Measurements from ENCODE around the gene ANO6.
"Not testable (repeated sequence)": the region's sequence is repeated elsewhere in the genome, so short reads cannot be mapped to it uniquely, and the experiment has no call there.

Gene ANO6

DNA sequence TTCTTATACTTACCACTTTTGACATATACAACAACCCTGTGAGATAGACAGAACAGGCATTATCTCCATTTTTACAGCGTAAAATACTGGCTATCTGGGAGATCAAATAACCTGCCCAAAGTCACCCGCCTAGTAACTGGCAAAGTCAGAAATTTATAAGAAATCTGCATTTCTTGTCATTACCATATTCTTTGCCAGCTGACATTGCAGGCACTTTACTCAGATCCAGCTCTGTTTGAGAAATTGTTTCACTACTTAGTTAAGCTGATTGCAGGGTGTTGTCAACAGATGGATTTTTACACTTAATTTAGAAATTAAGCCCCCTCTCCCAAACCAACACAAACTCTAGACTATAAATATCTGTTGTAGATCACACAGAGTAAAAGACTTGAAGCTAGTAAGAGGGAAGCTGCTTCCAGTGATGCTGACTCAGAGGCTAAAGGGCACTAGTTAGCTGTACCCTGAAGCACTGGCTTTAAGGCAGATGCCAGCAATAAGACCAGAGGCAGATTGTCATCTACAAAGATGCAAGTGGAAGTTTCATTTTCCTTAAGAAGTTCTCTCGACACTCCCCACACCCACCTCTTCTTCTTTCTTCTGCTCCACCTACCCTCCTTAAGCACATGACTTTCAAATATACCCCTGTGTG lies 153.1 kb downstream of the ANO6 start:
- no peak overlapping the region for H3K4me2 ChIP-seq
- H3K9ac ChIP-seq: no peak overlapping the region
- H3K36me3 ChIP-seq: peaks cover 40% of the 10 kb centered on the region
- H3K4me1 ChIP-seq: no peaks in the 10 kb centered on the region
- no peak overlapping the region for H3K27ac ChIP-seq
- no peak for TF ChIP-seq Cebpa-rat (IDR thresholded peaks at IDR 0.05)
- H3K4me3 ChIP-seq: no peak overlapping the region
- H3K27me3 ChIP-seq: no peaks in the 10 kb centered on the region
- H3K9me3 ChIP-seq: peaks cover 29% of the 10 kb centered on the region
- no peaks in the 10 kb centered on the region for H4K20me1 ChIP-seq

DNA sequence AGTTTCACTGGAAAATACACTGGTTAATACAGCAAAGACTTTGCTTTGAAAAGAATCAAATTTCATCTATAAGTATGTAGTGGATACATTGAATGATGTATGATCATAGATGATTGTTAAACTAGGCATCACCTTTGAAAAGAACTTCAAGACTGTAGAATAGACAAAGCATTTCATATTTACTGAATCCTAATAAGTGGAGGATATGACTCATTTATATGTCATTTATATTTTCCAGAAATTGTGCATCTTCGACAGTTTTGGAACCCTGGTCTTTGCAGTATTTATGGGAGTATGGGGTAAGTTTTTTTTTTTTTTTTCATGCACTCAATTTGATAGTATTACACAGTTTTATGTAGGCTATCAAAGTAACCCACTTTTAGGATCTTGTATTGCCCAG lies 161.9 kb downstream of the ANO6 start:
- Histone ChIP-seq H3K4me2 (no peak overlapping the region), H3K4me3 (no peak overlapping the region), H3K27me3 (no peaks in the 10 kb centered on the region), H3K9me3 (no peaks in the 10 kb centered on the region), H3K4me1 (no peaks in the 10 kb centered on the region), H3K27ac (no peak overlapping the region), H3K9ac (no peak overlapping the region), H3K36me3 (peaks cover 44% of the 10 kb centered on the region), H4K20me1 (no peaks in the 10 kb centered on the region)
- no peak for TF ChIP-seq Cebpa-rat (IDR thresholded peaks at IDR 0.05)

DNA sequence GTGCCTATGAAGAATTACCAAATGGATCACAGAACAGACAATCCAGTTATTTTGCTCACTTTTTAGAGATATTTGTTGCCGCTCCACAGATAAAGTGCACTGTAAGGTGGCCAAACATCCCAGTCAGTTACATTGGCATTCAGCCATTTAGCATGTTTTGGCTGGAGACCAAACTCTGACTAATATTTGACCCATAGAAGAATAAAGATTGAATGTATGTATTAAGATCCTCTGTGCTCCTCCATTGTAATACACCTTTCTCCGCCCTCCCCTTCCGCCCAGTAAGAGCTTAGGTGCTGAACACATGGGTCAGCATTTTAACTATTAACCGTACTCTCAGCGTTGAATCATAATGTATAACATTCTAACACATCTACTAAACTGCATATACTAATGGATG lies 163.4 kb downstream of the ANO6 start:
- Histone ChIP-seq H3K9ac (no peak overlapping the region), H3K27ac (no peak overlapping the region), H3K27me3 (no peaks in the 10 kb centered on the region), H3K4me3 (no peak overlapping the region), H3K4me1 (no peaks in the 10 kb centered on the region), H4K20me1 (no peaks in the 10 kb centered on the region), H3K36me3 (peaks cover 58% of the 10 kb centered on the region), H3K4me2 (no peak overlapping the region), H3K9me3 (no peaks in the 10 kb centered on the region)
- no peak for TF ChIP-seq Cebpa-rat (IDR thresholded peaks at IDR 0.05)

GRCh38 chr12:45381351-45381750 lies 165.5 kb downstream of the ANO6 start:
- Histone ChIP-seq H4K20me1 (no peaks in the 10 kb centered on the region), H3K27me3 (no peaks in the 10 kb centered on the region), H3K36me3 (peaks cover 79% of the 10 kb centered on the region), H3K9me3 (no peaks in the 10 kb centered on the region), H3K4me3 (no peak overlapping the region), H3K27ac (no peak overlapping the region), H3K9ac (no peak overlapping the region), H3K4me1 (no peaks in the 10 kb centered on the region), H3K4me2 (no peak overlapping the region)
- TF ChIP-seq Cebpa-rat (IDR thresholded peaks at IDR 0.05): no peak

DNA sequence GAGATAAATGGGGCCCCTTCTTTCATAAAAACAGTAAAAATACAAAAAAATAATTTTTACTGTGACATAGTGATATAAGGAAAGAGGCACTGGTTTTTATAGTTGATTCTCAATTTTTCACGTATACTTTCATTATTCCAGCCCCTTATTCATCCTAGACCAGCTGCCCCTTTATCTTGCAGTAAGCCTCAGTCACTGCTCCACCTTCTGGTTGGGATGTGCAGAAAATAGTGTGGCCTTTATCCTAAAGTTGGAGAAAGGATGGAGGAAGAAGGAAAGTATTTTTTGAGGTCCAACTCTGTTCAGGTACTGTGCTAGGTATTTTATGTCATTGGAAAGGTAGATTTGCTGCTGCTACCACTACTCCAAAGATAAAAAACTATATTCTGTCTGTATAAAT lies 172.7 kb downstream of the ANO6 start:
- Histone ChIP-seq H3K36me3 (peaks cover 85% of the 10 kb centered on the region), H3K4me1 (no peaks in the 10 kb centered on the region), H3K27ac (no peak overlapping the region), H3K27me3 (no peaks in the 10 kb centered on the region), H3K4me3 (no peak overlapping the region), H4K20me1 (no peaks in the 10 kb centered on the region), H3K9ac (no peak overlapping the region), H3K4me2 (no peak overlapping the region), H3K9me3 (peaks cover 14% of the 10 kb centered on the region)
- no peak for TF ChIP-seq Cebpa-rat (IDR thresholded peaks at IDR 0.05)

GRCh38 chr12:45389426-45389825 lies 173.5 kb downstream of the ANO6 start:
- Histone ChIP-seq H3K4me1 (no peaks in the 10 kb centered on the region), H3K9ac (no peak overlapping the region), H3K4me2 (no peak overlapping the region), H3K27me3 (no peaks in the 10 kb centered on the region), H3K36me3 (peaks cover 76% of the 10 kb centered on the region), H3K9me3 (peaks cover 14% of the 10 kb centered on the region), H3K27ac (no peak overlapping the region), H4K20me1 (no peaks in the 10 kb centered on the region), H3K4me3 (no peak overlapping the region)
- no peak for TF ChIP-seq Cebpa-rat (IDR thresholded peaks at IDR 0.05)

GRCh38 chr12:45397499-45397898 lies 181.6 kb downstream of the ANO6 start:
- H3K27ac ChIP-seq, H3K9ac ChIP-seq, H4K20me1 ChIP-seq, H3K4me2 ChIP-seq, H3K27me3 ChIP-seq, H3K4me3 ChIP-seq, H3K4me1 ChIP-seq: not testable (repeated sequence)
- Histone ChIP-seq H3K36me3 (peaks cover 35% of the 10 kb centered on the region), H3K9me3 (peaks cover 16% of the 10 kb centered on the region)

DNA sequence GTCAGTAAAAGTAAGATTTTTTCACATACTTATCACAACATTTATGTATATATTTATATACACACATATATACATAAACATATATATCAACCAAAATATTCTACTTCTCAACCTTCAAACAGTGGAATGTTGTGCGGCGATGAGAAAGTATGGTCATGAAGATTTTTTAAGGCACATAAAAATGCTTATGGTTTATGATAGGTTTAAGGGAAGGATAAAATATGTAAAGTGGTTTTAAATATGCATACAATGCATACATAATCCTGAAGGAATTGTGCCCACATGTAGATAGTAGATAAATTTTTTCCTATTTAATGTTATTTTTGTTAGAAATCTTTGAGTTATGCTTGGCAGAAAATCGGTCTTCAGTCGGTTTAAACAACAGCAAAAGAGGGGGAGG lies 182.7 kb downstream of the ANO6 start:
- Histone ChIP-seq H4K20me1 (no peaks in the 10 kb centered on the region), H3K36me3 (peaks cover 36% of the 10 kb centered on the region), H3K4me1 (no peaks in the 10 kb centered on the region), H3K9ac (no peak overlapping the region), H3K4me2 (no peak overlapping the region), H3K27me3 (no peaks in the 10 kb centered on the region), H3K4me3 (no peak overlapping the region), H3K9me3 (peaks cover 12% of the 10 kb centered on the region; the same call in 1 of the 2 replicates), H3K27ac (no peak overlapping the region)
- TF ChIP-seq Cebpa-rat (IDR thresholded peaks at IDR 0.05): no peak

DNA sequence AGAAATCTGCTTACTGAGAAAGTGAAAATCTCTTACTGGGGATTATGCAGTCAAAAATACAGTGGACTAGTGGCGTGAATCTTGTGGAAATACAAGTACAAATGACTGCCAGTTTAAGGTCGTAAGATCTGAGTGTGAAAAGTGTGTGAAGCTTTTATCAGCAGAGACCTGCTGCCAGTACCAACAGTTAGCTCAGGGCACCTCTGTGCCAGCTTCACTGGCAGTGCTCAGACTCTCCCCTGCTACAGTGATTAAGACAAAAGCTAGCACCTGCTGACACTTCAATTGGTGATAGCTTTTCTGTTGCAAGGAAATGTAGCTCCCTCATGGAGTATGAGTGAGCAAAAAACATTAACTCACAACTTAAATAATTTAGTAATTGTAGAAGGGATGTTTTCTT lies 185.1 kb downstream of the ANO6 start:
- Histone ChIP-seq H4K20me1 (no peaks in the 10 kb centered on the region), H3K27me3 (no peaks in the 10 kb centered on the region), H3K4me1 (no peaks in the 10 kb centered on the region), H3K9me3 (peaks cover 12% of the 10 kb centered on the region; the same call in 1 of the 2 replicates), H3K4me3 (no peak overlapping the region), H3K4me2 (no peak overlapping the region), H3K27ac (no peak overlapping the region), H3K36me3 (peaks cover 56% of the 10 kb centered on the region), H3K9ac (no peak overlapping the region)
- no peak for TF ChIP-seq Cebpa-rat (IDR thresholded peaks at IDR 0.05)

GRCh38 chr12:45402288-45402687 lies 186.4 kb downstream of the ANO6 start:
- Histone ChIP-seq H3K4me1 (peaks cover 3% of the 10 kb centered on the region; the same call in 1 of the 2 replicates), H3K27ac (no peak overlapping the region), H4K20me1 (no peaks in the 10 kb centered on the region), H3K4me3 (no peak overlapping the region), H3K9me3 (no peaks in the 10 kb centered on the region), H3K4me2 (no peak overlapping the region), H3K27me3 (no peaks in the 10 kb centered on the region), H3K36me3 (peaks cover 62% of the 10 kb centered on the region), H3K9ac (no peak overlapping the region)
- no peak for TF ChIP-seq Cebpa-rat (IDR thresholded peaks at IDR 0.05)
